GM12878 (cell line): ENCODE measurements around the gene SLC4A5. TPM values are rescaled to one million over a fixed set of nuclear protein-coding genes. Genes with fewer than 3 reads are reported as not detected.

ENCODE experiments used
- ATF7 ChIP-seq: fragments of 450-650 bp; IDR thresholded peaks from 2 replicates; pipeline ENCODE4 v1.6.1; 2016; ENCODE audit warnings: low read depth, mild to moderate bottlenecking
- BACH1 ChIP-seq: fragments of 450-650 bp; IDR thresholded peaks from 2 replicates; pipeline ENCODE4 v1.6.1; 2017; ENCODE audit warnings: mild to moderate bottlenecking, borderline replicate concordance
- BCL3 ChIP-seq: IDR thresholded peaks from 2 replicates; pipeline ENCODE4 v1.6.1; 2011; ENCODE audit warnings: borderline replicate concordance, low read depth, mild to moderate bottlenecking, moderate library complexity, low read length; ENCODE audit not compliant: insufficient read depth, poor library complexity, severe bottlenecking
- DPF2 ChIP-seq: fragments of 450-650 bp; IDR thresholded peaks from 2 replicates; pipeline ENCODE4 v1.6.1; 2017; ENCODE audit warnings: mild to moderate bottlenecking
- HDAC6 ChIP-seq: fragments of 200-600 bp; sonication (generic); IDR thresholded peaks from one replicate; pipeline ENCODE4 v1.8.0; 2017; ENCODE audit warnings: antibody characterized with exemption; ENCODE audit not compliant: unreplicated experiment
- KAT2A ChIP-seq: conservative IDR thresholded peaks from 2 replicates; pipeline ENCODE4 v1.6.1; 2011; ENCODE audit warnings: low read depth, low read length; ENCODE audit not compliant: control insufficient read depth
- NR2C2 ChIP-seq: IDR thresholded peaks from 2 replicates; pipeline ENCODE4 v1.6.1; 2011; ENCODE audit warnings: borderline replicate concordance, low read depth; ENCODE audit not compliant: control insufficient read depth, insufficient read length
- PAX5 ChIP-seq: IDR thresholded peaks from 2 replicates; pipeline ENCODE4 v1.6.1; 2011; ENCODE audit warnings: low read depth, low read length, borderline replicate concordance
- PML ChIP-seq: IDR thresholded peaks from 2 replicates; pipeline ENCODE4 v1.6.1; 2012; ENCODE audit warnings: low read length, inconsistent platforms
- RAD21 ChIP-seq: IDR thresholded peaks from 2 replicates; pipeline ENCODE4 v1.6.1; 2011; ENCODE audit warnings: mild to moderate bottlenecking, low read depth, low read length, moderate library complexity; ENCODE audit not compliant: insufficient read depth
- RELA ChIP-seq: fragments of 450-650 bp; IDR thresholded peaks from 2 replicates; pipeline ENCODE4 v1.8.0; 2014; ENCODE audit warnings: borderline replicate concordance; ENCODE audit not compliant: partially characterized antibody
- SP1 ChIP-seq: IDR thresholded peaks from one replicate; pipeline ENCODE4 v1.6.1; 2011; ENCODE audit warnings: low read depth, low read length
- SRF ChIP-seq, 2 experiments: IDR thresholded peaks; 2 replicates each; pipeline ENCODE4 v1.6.1; 2011; ENCODE audit warnings: low read depth in 2 of 2, low read length in 2 of 2, mild to moderate bottlenecking in 1 of 2, moderate library complexity in 1 of 2
- STAT1 ChIP-seq: fragments of 450-650 bp; conservative IDR thresholded peaks from 2 replicates; pipeline ENCODE4 v1.6.1; 2014; ENCODE audit warnings: antibody characterized with exemption, mild to moderate bottlenecking
- TCF12 ChIP-seq: IDR thresholded peaks from 2 replicates; pipeline ENCODE4 v1.6.1; 2011; ENCODE audit warnings: low read depth, mild to moderate bottlenecking, low read length
- TCF7 ChIP-seq: IDR thresholded peaks from 2 replicates; pipeline ENCODE4 v1.6.1; 2014; ENCODE audit warnings: antibody characterized with exemption, borderline replicate concordance
- ZBTB40 ChIP-seq: fragments of 450-650 bp; IDR thresholded peaks from 2 replicates; pipeline ENCODE4 v1.6.1; 2016; ENCODE audit warnings: mild to moderate bottlenecking, moderate library complexity, borderline replicate concordance
- ZNF217 ChIP-seq: fragments of 450-650 bp; IDR thresholded peaks from 2 replicates; pipeline ENCODE4 v1.6.1; 2017; ENCODE audit warnings: antibody characterized with exemption, mild to moderate bottlenecking
- ZNF384 ChIP-seq: IDR thresholded peaks from 2 replicates; pipeline ENCODE4 v1.6.1; 2012; ENCODE audit warnings: low read depth, mild to moderate bottlenecking, low read length, improper control_type of control experiment, borderline replicate concordance
- ZNF687 ChIP-seq: fragments of 450-650 bp; IDR thresholded peaks from 2 replicates; pipeline ENCODE4 v1.6.1; 2017; ENCODE audit warnings: mild to moderate bottlenecking, moderate library complexity
- ZZZ3 ChIP-seq: IDR thresholded peaks from 2 replicates; pipeline ENCODE4 v1.6.1; 2011; ENCODE audit warnings: low read depth; ENCODE audit not compliant: control insufficient read depth, insufficient read length
- polyA plus RNA-seq, 11 experiments: library from polyadenylated mRNA; depleted of rRNA in 4 of 11; unstranded in 6 of 11; stranded (reverse) in 5 of 11; fragments of >200 nt; fragmentation: Nextera tagmentation in 4 of 11; fragmentation: Illumina TruSeq in 1 of 11; extraction: Ambion mirVana in 4 of 11; extraction: Trizol in 1 of 11; gene quantifications; 1 replicate in 1 of 11; 2 replicates in 10 of 11; pipeline versions ENCODE4 v1.2.1 to v1.2.3, GENCODE V29; 2011 to 2016; ENCODE audit warnings: inconsistent platforms in 2 of 11, missing spikeins in 2 of 11, low read depth in 1 of 11
- total RNA-seq, 4 experiments: library from RNA; depleted of rRNA in 3 of 4; stranded (reverse); fragments of >200 nt in 3 of 4; fragmentation: Illumina TruSeq in 1 of 4; extraction: Trizol in 1 of 4; gene quantifications; 2 replicates each; pipeline versions ENCODE4 v1.2.1 to v1.2.3, GENCODE V29; 2013 to 2021

Gene SLC4A5
- total and polyA plus RNA-seq, 10 of the 15 experiments (the other 5 are each of a cell fraction or from before 2014, with no cell fraction given) = 0.15 to 4.7 (median 1.6) TPM

GRCh38 chr2:74181739-74182138, 161.5 kb downstream of the SLC4A5 start (continued):
- TF ChIP-seq SP1 (peak; percentile 58), TCF7 (no peak), KAT2A (no peak), RAD21 (no peak), ZZZ3 (no peak), PML (no peak), ZNF687 (0 out of 2 replicates have a peak, but pooled peaks have one; percentile 42), ZBTB40 (0 out of 2 replicates have a peak, but pooled peaks have one; percentile 32), BCL3 (peak; percentile 29), PAX5 (peak; percentile 75; the same call in 1 of the 2 replicates), ZNF217 (no peak), RELA (no peak), NR2C2 (no peak), DPF2 (peak; percentile 79; the same call in 1 of the 2 replicates), BACH1 (no peak), ZNF384 (peak; percentile 44; the same call in 1 of the 2 replicates), STAT1 (no peak), ATF7 (peak; percentile 37; the same call in 1 of the 2 replicates), TCF12 (peak; percentile 89), SRF (IDR thresholded peaks at IDR 0.05; ENCODE audit: low read depth in 2 of 2, low read length in 2 of 2) (peak in 1 of 2 experiments; percentile 37; a peak in 1 of 4 replicates), HDAC6 (no peak)
